Islet of Langerhans (tissue), 1 donor: Measurements from ENCODE around the gene TMEM117.
"Not testable (repeated sequence)": the region's sequence is repeated elsewhere in the genome, so short reads cannot be mapped to it uniquely, and the experiment has no call there.

Source experiments
- FAIRE-seq: peaks from one replicate; lab custom pipeline; 2011; peaks lifted over from hg19 to GRCh38; lab: Jason Lieb, UNC

TMEM117 gene

GRCh38 chr12:44025499-44025898, 189.6 kb downstream of the TMEM117 start:
- no peak for FAIRE-seq

- FAIRE-seq = no peak
These were observed 190.2 kb downstream of the TMEM117 start for GRCh38 chr12:44026046-44026445.

- not testable (repeated sequence) for FAIRE-seq
These were observed 191.0 kb downstream of the TMEM117 start for GRCh38 chr12:44026926-44027325.

GRCh38 chr12:44029194-44029593, 193.3 kb downstream of the TMEM117 start:
- no peak for FAIRE-seq

GRCh38 chr12:44031472-44032185, 195.7 kb downstream of the TMEM117 start:
- FAIRE-seq = no peak

GRCh38 chr12:44034906-44035305, 199.0 kb downstream of the TMEM117 start:
- no peak for FAIRE-seq

GRCh38 chr12:44036875-44037443, 201.1 kb downstream of the TMEM117 start:
- no peak for FAIRE-seq

GRCh38 chr12:44038411-44038810, 202.5 kb downstream of the TMEM117 start:
- FAIRE-seq = no peak

- not testable (repeated sequence) for FAIRE-seq
These were observed 208.6 kb downstream of the TMEM117 start for GRCh38 chr12:44044491-44044890.

GRCh38 chr12:44046732-44047417, 211.0 kb downstream of the TMEM117 start:
- FAIRE-seq = no peak

GRCh38 chr12:44052554-44052953, 216.7 kb downstream of the TMEM117 start:
- FAIRE-seq = no peak

- no peak for FAIRE-seq
These were observed 217.8 kb downstream of the TMEM117 start for GRCh38 chr12:44053549-44054127.

GRCh38 chr12:44054281-44054680, 218.4 kb downstream of the TMEM117 start:
- no peak for FAIRE-seq

- FAIRE-seq = no peak
These were observed 222.5 kb downstream of the TMEM117 start for GRCh38 chr12:44058366-44058765.

- no peak for FAIRE-seq
These were observed 223.6 kb downstream of the TMEM117 start for GRCh38 chr12:44059476-44059875.

- FAIRE-seq = no peak
These were observed 227.8 kb downstream of the TMEM117 start for GRCh38 chr12:44063671-44064070.

- no peak for FAIRE-seq
These were observed 241.0 kb downstream of the TMEM117 start for GRCh38 chr12:44076871-44077270.

GRCh38 chr12:44077294-44077693, 241.4 kb downstream of the TMEM117 start:
- no peak for FAIRE-seq

GRCh38 chr12:44078273-44078672, 242.4 kb downstream of the TMEM117 start:
- FAIRE-seq = no peak

- no peak for FAIRE-seq
These were observed 252.8 kb downstream of the TMEM117 start for GRCh38 chr12:44088647-44089046.

- no peak for FAIRE-seq
These were observed 256.2 kb downstream of the TMEM117 start for GRCh38 chr12:44091948-44092606.

GRCh38 chr12:44098786-44099185, 262.9 kb downstream of the TMEM117 start:
- FAIRE-seq = no peak

GRCh38 chr12:44099486-44099885, 263.6 kb downstream of the TMEM117 start:
- FAIRE-seq = no peak
